Astrocyte (in vitro differentiated cells and primary cell): Measurements from ENCODE around the gene DUSP2.
"Not testable (repeated sequence)": the region's sequence is repeated elsewhere in the genome, so short reads cannot be mapped to it uniquely, and the experiment has no call there.

ENCODE experiments used
- EZH2 ChIP-seq: IDR thresholded peaks from 2 replicates; pipeline ENCODE4 v1.6.1; 2012; ENCODE audit warnings: mild to moderate bottlenecking, low read length, inconsistent platforms; ENCODE audit not compliant: insufficient read depth
- TF ChIP-seq, protein P1 (sequence below): IDR thresholded peaks from 2 replicates; pipeline ENCODE4 v1.5.1; 2011; ENCODE audit warnings: low read depth, mild to moderate bottlenecking, inconsistent platforms, low read length, moderate library complexity; ENCODE audit not compliant: insufficient read depth

DNA sequence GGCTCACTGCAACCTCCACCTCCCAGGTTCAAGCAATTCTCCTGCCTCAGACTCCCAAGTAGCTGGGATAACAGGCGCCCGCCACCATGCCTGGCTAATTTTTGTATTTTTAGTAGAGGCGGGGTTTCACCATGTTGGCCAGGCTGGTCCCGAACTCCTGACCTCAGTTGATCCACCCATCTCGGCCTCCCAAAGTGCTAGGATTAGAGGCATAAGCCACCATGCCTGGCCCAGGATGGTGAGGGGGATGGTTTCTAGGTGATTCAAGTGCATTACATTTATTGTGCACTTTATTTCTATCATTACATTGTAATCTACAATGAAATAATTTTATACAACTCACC lies 3.6 kb downstream of the DUSP2 start:
- TF ChIP-seq, protein P1, sequence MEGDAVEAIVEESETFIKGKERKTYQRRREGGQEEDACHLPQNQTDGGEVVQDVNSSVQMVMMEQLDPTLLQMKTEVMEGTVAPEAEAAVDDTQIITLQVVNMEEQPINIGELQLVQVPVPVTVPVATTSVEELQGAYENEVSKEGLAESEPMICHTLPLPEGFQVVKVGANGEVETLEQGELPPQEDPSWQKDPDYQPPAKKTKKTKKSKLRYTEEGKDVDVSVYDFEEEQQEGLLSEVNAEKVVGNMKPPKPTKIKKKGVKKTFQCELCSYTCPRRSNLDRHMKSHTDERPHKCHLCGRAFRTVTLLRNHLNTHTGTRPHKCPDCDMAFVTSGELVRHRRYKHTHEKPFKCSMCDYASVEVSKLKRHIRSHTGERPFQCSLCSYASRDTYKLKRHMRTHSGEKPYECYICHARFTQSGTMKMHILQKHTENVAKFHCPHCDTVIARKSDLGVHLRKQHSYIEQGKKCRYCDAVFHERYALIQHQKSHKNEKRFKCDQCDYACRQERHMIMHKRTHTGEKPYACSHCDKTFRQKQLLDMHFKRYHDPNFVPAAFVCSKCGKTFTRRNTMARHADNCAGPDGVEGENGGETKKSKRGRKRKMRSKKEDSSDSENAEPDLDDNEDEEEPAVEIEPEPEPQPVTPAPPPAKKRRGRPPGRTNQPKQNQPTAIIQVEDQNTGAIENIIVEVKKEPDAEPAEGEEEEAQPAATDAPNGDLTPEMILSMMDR: not testable (repeated sequence)
- not testable (repeated sequence) for TF ChIP-seq EZH2
